ENCODE data around the gene BTBD16. TPM values are rescaled to one million over a fixed set of nuclear protein-coding genes. Genes with fewer than 3 reads are reported as not detected.

The BTBD16 gene
- total and polyA plus RNA-seq, 2 of the 13 experiments (the other 11 are each of a cell fraction or from before 2014, with no cell fraction given): 5.0 to 11.9 TPM

GRCh38 chr10:122280156-122280555 is 9.1 kb downstream of the BTBD16 start:
- intact Hi-C loops (cut with micrococcal nuclease; ENCODE audit: unreplicated experiment): no loop called here
- no peaks in the 10 kb centered on the region for H4K20me1 ChIP-seq (ENCODE audit: insufficient read depth, low read length)
- ATAC-seq: no peak
- no peak for TF ChIP-seq ZNF432 (CRISPR knock-in tag; IDR thresholded peaks at IDR 0.05; ENCODE audit: borderline replicate concordance)
- TF ChIP-seq DDIT3 (CRISPR knock-in tag; IDR thresholded peaks at IDR 0.05): no peak
- no peak for TF ChIP-seq GATAD1 (CRISPR knock-in tag; IDR thresholded peaks at IDR 0.05)
- no peak for TF ChIP-seq RAD51 (IDR thresholded peaks at IDR 0.05; ENCODE audit: borderline replicate concordance)
- TF ChIP-seq, protein P1, sequence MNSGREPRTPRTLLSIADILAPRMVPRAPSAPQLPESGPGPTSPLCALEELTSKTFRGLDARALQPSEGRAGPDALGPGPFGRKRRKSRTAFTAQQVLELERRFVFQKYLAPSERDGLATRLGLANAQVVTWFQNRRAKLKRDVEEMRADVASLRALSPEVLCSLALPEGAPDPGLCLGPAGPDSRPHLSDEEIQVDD (CRISPR knock-in tag; IDR thresholded peaks at IDR 0.05; ENCODE audit: borderline replicate concordance): no peak
- TF ChIP-seq ELF4 (CRISPR knock-in tag; IDR thresholded peaks at IDR 0.05; ENCODE audit: borderline replicate concordance): no peak
- no peak for TF ChIP-seq MTF1 (CRISPR knock-in tag; IDR thresholded peaks at IDR 0.05)
- no peak for TF ChIP-seq CHD4 (IDR thresholded peaks at IDR 0.05; ENCODE audit: borderline replicate concordance, low read length)
- no peak for TF ChIP-seq SP5 (CRISPR knock-in tag; IDR thresholded peaks at IDR 0.05; ENCODE audit: borderline replicate concordance, low read depth)
- CTCF ChIA-PET (ENCODE audit: low intra/inter-chr PET ratio, low total read pairs): interaction anchor here (1.0 to 2.5 kb wide), 4 partner anchors 18 to 424 kb away, joined by 3 to 27 read pairs (median 18); no protein-coding TSS in a partner anchor
- peaks cover 6 to 18% of the 10 kb centered on the region in 2 experiments; a peak in 4 of 5 replicates for H3K27me3 ChIP-seq (ENCODE audit: control insufficient read depth in 1 of 2, insufficient read depth in 2 of 2, low read length in 2 of 2)
- H3K4me3 ChIP-seq (replicated peaks in 1 of 3; ENCODE audit: insufficient read depth in 1 of 3, low read depth in 2 of 3, low read length in 3 of 3): 0 out of 6 replicates have a peak overlapping the region, but pooled peaks of 1 of the 3 experiments have one; percentile 14
- BruUV-seq (replicated peaks): no TSS peak
- peak overlapping the region; percentile 35; the same call in 1 of the 2 replicates for H3K4me2 ChIP-seq (ENCODE audit: low read depth, low read length)
- 32% methylated on average over 6 of the region's 7 CpGs for WGBS (ENCODE audit: low lambda C conversion rate)
- POLR2A ChIA-PET: interaction anchor here (1.0 kb wide), 2 partner anchors 30 to 285 kb away, joined by 4 to 5 read pairs; no protein-coding TSS in a partner anchor
- FAIRE-seq: no peak
- H3K9me3 ChIP-seq (ENCODE audit: low read length): no peaks in the 10 kb centered on the region
- peaks cover 32% of the 10 kb centered on the region for H3K4me1 ChIP-seq (ENCODE audit: insufficient read depth, low read length)
- no peak for DNase-seq (ENCODE audit: low spot score)
- no peak overlapping the region for H3K27ac ChIP-seq (ENCODE audit: extremely low read length, insufficient read depth, low read length)
- in situ Hi-C loops (cut with HindIII; ENCODE audit: extremely low pct_ligation_motif_present, low pct_unique_long_range_greater_than_20kb): loop anchor here (5.0 kb wide), 1 partner anchor 287 kb away; no protein-coding TSS in a partner anchor
- H3K79me2 ChIP-seq (ENCODE audit: insufficient read depth, low read length): no peaks in the 10 kb centered on the region
- no peak overlapping the region for H3K9ac ChIP-seq (ENCODE audit: insufficient read depth, low read depth, low read length)
- H3K36me3 ChIP-seq (replicated peaks in 1 of 2; ENCODE audit: control insufficient read depth in 1 of 2, insufficient read depth in 2 of 2, low read length in 2 of 2): no peaks in the 10 kb centered on the region
- no peak overlapping the region for H2AFZ ChIP-seq (ENCODE audit: low read length)

Data from HepG2 (cell line).